ENCODE data around the gene BEST2.

GRCh38 chr19:12802267-12803106, 50.9 kb downstream of the BEST2 start:
- no peak for TF ChIP-seq EP300 (IDR thresholded peaks at IDR 0.05; ENCODE audit: borderline replicate concordance)
- no peak for TF ChIP-seq RAD21 (IDR thresholded peaks at IDR 0.05; ENCODE audit: low read depth)
- no peak for TF ChIP-seq MAX (IDR thresholded peaks at IDR 0.05)
- no peak for TF ChIP-seq FOXM1 (IDR thresholded peaks at IDR 0.05; ENCODE audit: borderline replicate concordance, low read depth)
- no peak for TF ChIP-seq CEBPB (IDR thresholded peaks at IDR 0.05)
- TF ChIP-seq, protein P1, sequence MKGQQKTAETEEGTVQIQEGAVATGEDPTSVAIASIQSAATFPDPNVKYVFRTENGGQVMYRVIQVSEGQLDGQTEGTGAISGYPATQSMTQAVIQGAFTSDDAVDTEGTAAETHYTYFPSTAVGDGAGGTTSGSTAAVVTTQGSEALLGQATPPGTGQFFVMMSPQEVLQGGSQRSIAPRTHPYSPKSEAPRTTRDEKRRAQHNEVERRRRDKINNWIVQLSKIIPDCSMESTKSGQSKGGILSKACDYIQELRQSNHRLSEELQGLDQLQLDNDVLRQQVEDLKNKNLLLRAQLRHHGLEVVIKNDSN (IDR thresholded peaks at IDR 0.05) = no peak
- TF ChIP-seq EGR1 (IDR thresholded peaks at IDR 0.05) = no peak
- no peak for TF ChIP-seq TCF12 (IDR thresholded peaks at IDR 0.05; ENCODE audit: low read depth)
- no peak for TF ChIP-seq CREB1 (IDR thresholded peaks at IDR 0.05; ENCODE audit: low read depth)
- no peak for TF ChIP-seq NFIC (IDR thresholded peaks at IDR 0.05)
- TF ChIP-seq TEAD4 (IDR thresholded peaks at IDR 0.05) = 0 out of 2 replicates have a peak, but pooled peaks have one; percentile 1
- no peak for TF ChIP-seq YY1 (IDR thresholded peaks at IDR 0.05; ENCODE audit: low read depth)
- TF ChIP-seq, protein P2, sequence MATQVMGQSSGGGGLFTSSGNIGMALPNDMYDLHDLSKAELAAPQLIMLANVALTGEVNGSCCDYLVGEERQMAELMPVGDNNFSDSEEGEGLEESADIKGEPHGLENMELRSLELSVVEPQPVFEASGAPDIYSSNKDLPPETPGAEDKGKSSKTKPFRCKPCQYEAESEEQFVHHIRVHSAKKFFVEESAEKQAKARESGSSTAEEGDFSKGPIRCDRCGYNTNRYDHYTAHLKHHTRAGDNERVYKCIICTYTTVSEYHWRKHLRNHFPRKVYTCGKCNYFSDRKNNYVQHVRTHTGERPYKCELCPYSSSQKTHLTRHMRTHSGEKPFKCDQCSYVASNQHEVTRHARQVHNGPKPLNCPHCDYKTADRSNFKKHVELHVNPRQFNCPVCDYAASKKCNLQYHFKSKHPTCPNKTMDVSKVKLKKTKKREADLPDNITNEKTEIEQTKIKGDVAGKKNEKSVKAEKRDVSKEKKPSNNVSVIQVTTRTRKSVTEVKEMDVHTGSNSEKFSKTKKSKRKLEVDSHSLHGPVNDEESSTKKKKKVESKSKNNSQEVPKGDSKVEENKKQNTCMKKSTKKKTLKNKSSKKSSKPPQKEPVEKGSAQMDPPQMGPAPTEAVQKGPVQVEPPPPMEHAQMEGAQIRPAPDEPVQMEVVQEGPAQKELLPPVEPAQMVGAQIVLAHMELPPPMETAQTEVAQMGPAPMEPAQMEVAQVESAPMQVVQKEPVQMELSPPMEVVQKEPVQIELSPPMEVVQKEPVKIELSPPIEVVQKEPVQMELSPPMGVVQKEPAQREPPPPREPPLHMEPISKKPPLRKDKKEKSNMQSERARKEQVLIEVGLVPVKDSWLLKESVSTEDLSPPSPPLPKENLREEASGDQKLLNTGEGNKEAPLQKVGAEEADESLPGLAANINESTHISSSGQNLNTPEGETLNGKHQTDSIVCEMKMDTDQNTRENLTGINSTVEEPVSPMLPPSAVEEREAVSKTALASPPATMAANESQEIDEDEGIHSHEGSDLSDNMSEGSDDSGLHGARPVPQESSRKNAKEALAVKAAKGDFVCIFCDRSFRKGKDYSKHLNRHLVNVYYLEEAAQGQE (IDR thresholded peaks at IDR 0.05; ENCODE audit: low read depth) = no peak
- no peak for TF ChIP-seq TAF1 (IDR thresholded peaks at IDR 0.05; ENCODE audit: low read depth)

Data from Ishikawa (cell line).